ENCODE measurements around the gene COQ5. TPM values are rescaled to one million over a fixed set of nuclear protein-coding genes. Genes with fewer than 3 reads are reported as not detected.
A peak's percentile ranks its signal among the peaks of the same experiment; 100 is the strongest.

Gene COQ5
- total and polyA plus RNA-seq, 4 experiments from 2014 or later, result 19.7 to 55.1 (median 28.4) TPM

DNA sequence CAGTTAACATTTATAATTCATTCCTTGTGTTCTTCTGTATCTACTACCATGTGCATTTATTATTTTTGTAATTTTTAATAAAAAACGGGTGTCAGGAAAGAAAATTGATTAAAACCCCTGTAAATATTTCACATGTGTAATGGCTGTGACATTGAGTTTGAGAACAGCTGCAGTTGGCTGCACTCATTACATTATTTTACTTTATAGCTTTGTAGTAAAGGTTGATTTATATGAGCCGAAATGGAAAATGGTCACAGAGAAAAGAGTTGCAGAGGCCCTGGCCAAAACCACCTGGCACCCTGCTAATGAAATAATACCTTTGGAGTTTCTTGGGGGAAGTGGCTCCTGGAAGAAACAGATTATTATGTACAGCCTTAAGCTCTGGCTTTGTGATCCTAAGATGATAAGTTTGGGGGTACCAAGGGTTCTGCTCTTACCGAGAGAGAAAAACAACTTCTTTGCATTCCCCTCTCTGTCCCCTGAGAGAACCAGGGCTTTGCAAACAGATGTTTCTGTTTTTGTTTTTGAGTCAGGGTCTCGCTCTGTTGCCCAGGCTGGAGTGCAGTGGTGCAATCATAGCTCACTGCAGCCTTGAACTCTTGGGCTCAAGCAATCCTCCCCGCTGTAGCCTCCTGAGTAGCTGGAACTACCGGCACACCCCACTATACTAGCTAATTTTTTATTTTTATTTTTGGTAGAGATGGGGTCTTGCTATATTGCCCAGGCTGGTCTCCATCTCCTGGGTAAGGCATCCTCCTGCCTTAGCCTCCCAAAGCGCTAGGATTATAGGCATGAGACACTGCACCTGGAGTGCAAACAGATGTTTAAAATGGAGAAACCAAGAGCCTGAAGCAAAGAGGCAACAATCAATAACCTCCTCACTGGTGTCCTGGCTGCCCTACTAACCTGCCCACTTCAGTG lies 42.7 kb downstream of the COQ5 start:
- ChIA-PET POLR2A (ENCODE audit: partially characterized antibody) (no interaction called here), CTCF (ENCODE audit: partially characterized antibody) (interaction anchor here (1.3 kb wide), 1 partner anchor 11 kb away, joined by 3 read pairs; no protein-coding TSS in a partner anchor)
- Mint-ChIP-seq H3K9me3 (no peaks in the 10 kb centered on the region), H3K27ac (no peak overlapping the region), H3K27me3 (no peaks in the 10 kb centered on the region), H3K4me1 (peaks cover 0 to 10% (median 2%) of the 10 kb centered on the region in 4 donors), H3K4me3 (no peak overlapping the region), H3K36me3 (peaks cover 0 to 3% of the 10 kb centered on the region in 2 donors)
- Histone ChIP-seq H3K27ac (ENCODE audit: low read depth, low read length) (no peak overlapping the region), H3K4me3 (ENCODE audit: low read length in 2 of 2) (no peak overlapping the region), H3K9me3 (ENCODE audit: control insufficient read depth in 1 of 2, low read length in 2 of 2) (no peaks in the 10 kb centered on the region), H3K36me3 (ENCODE audit: insufficient read depth, low read length) (no peaks in the 10 kb centered on the region), H3K27me3 (ENCODE audit: insufficient read depth, low read length) (no peaks in the 10 kb centered on the region), H3K4me1 (ENCODE audit: insufficient read depth, low read length) (peaks cover 7% of the 10 kb centered on the region)
- DNase-seq, result no peak
- intact Hi-C loops (cut with micrococcal nuclease), result no loop called here

- H3K9me3 ChIP-seq (ENCODE audit: control insufficient read depth in 1 of 2, low read length in 2 of 2), result no peaks in the 10 kb centered on the region
- Mint-ChIP-seq H3K36me3 (peaks cover 0 to 3% of the 10 kb centered on the region in 2 donors), H3K27me3 (no peaks in the 10 kb centered on the region), H3K9me3 (no peaks in the 10 kb centered on the region), H3K27ac (no peak overlapping the region), H3K4me1 (peaks cover 7 to 29% (median 15%) of the 10 kb centered on the region in 4 donors), H3K4me3 (no peak overlapping the region)
- peaks cover 22% of the 10 kb centered on the region for H3K4me1 ChIP-seq (ENCODE audit: insufficient read depth, low read length)
- no peak overlapping the region for H3K4me3 ChIP-seq (ENCODE audit: low read length in 2 of 2)
- ChIA-PET CTCF (ENCODE audit: partially characterized antibody) (interaction anchor here (2.8 kb wide), 1 partner anchor 14 kb away, joined by 15 read pairs; the partner anchor contains the start of gene SRSF9), POLR2A (ENCODE audit: partially characterized antibody) (no interaction called here)
- no peak overlapping the region for H3K27ac ChIP-seq (ENCODE audit: low read depth, low read length)
- no peaks in the 10 kb centered on the region for H3K27me3 ChIP-seq (ENCODE audit: insufficient read depth, low read length)
- DNase-seq, result no peak
- H3K36me3 ChIP-seq (ENCODE audit: insufficient read depth, low read length), result no peaks in the 10 kb centered on the region
- intact Hi-C loops (cut with micrococcal nuclease), result no loop called here
Observed at GRCh38 chr12:120483621-120484020, 45.3 kb downstream of the COQ5 start.

GRCh38 chr12:120481022-120481767 lies 47.8 kb downstream of the COQ5 start:
- H3K27ac ChIP-seq (ENCODE audit: low read depth, low read length), result no peak overlapping the region
- Mint-ChIP-seq H3K27ac (peak overlapping the region; percentile 22 to 88 (median 76)), H3K36me3 (no peaks in the 10 kb centered on the region), H3K4me1 (peaks cover 7 to 29% (median 15%) of the 10 kb centered on the region in 4 donors), H3K27me3 (no peaks in the 10 kb centered on the region), H3K4me3 (peak overlapping the region in 6 of 8 donors; percentile 33 to 67 (median 40)), H3K9me3 (no peaks in the 10 kb centered on the region)
- DNase-seq, result peak in 4 of 5 donors; percentile 19 to 47 (median 32)
- no peak overlapping the region for H3K4me3 ChIP-seq (ENCODE audit: low read length in 2 of 2)
- H3K4me1 ChIP-seq (ENCODE audit: insufficient read depth, low read length), result peaks cover 22% of the 10 kb centered on the region
- H3K27me3 ChIP-seq (ENCODE audit: insufficient read depth, low read length), result no peaks in the 10 kb centered on the region
- ChIA-PET POLR2A (ENCODE audit: partially characterized antibody) (interaction anchor here (2.4 kb wide), 1 partner anchor 12 kb away, joined by 13 read pairs; the partner anchor contains the start of gene SRSF9), CTCF (ENCODE audit: partially characterized antibody) (interaction anchor here (0.7 to 2.5 kb wide), 2 partner anchors 11 kb away, joined by 3 to 11 read pairs; partner anchors contain the start of gene SRSF9)
- no peaks in the 10 kb centered on the region for H3K9me3 ChIP-seq (ENCODE audit: control insufficient read depth in 1 of 2, low read length in 2 of 2)
- intact Hi-C loops (cut with micrococcal nuclease), result no loop called here
- no peaks in the 10 kb centered on the region for H3K36me3 ChIP-seq (ENCODE audit: insufficient read depth, low read length)

DNA sequence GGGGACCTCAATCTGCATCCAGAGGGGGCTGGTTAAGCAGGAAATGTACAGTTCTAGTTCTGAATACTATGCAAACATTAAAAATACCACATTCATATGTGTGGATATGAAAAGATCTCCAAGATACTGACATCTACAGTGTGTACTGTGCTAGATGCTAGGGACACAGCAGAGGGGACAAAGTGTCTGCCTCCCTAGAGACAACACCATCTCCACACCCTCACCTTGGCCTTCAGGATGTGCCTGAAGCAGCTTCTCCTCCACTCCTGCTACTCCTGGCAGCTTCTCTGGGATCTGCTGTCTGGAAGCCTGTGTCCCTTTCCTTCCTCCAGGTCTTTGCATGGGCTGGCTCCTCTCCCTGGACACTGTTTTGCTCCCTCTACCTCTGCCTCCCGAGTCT lies 48.7 kb downstream of the COQ5 start:
- H3K27me3 Mint-ChIP-seq, result no peaks in the 10 kb centered on the region
- Histone ChIP-seq H3K4me1 (ENCODE audit: insufficient read depth, low read length) (peaks cover 22% of the 10 kb centered on the region), H3K4me3 (ENCODE audit: low read length in 2 of 2) (no peak overlapping the region), H3K36me3 (ENCODE audit: insufficient read depth, low read length) (no peaks in the 10 kb centered on the region), H3K27me3 (ENCODE audit: insufficient read depth, low read length) (no peaks in the 10 kb centered on the region), H3K9me3 (ENCODE audit: control insufficient read depth in 1 of 2, low read length in 2 of 2) (no peaks in the 10 kb centered on the region), H3K27ac (ENCODE audit: low read depth, low read length) (no peak overlapping the region)
- ChIA-PET CTCF (ENCODE audit: partially characterized antibody) (interaction anchor here (1.5 to 2.5 kb wide), 2 partner anchors 10 to 12 kb away, joined by 5 to 11 read pairs; partner anchors contain the start of gene SRSF9), POLR2A (ENCODE audit: partially characterized antibody) (interaction anchor here (1.1 to 2.4 kb wide), 3 partner anchors 11 to 16 kb away, joined by 3 to 13 read pairs (median 3); partner anchors contain the start of genes DYNLL1 and SRSF9)
- no peak for DNase-seq
- peak overlapping the region in 3 of 8 donors; percentile 3 to 65 (median 15) for H3K4me3 Mint-ChIP-seq
- no peaks in the 10 kb centered on the region for H3K9me3 Mint-ChIP-seq
- peak overlapping the region in 6 of 7 donors; percentile 36 to 92 (median 78) for H3K27ac Mint-ChIP-seq
- intact Hi-C loops (cut with micrococcal nuclease), result no loop called here
- H3K36me3 Mint-ChIP-seq, result no peaks in the 10 kb centered on the region
- H3K4me1 Mint-ChIP-seq, result peaks cover 7 to 29% (median 15%) of the 10 kb centered on the region in 4 donors

DNA sequence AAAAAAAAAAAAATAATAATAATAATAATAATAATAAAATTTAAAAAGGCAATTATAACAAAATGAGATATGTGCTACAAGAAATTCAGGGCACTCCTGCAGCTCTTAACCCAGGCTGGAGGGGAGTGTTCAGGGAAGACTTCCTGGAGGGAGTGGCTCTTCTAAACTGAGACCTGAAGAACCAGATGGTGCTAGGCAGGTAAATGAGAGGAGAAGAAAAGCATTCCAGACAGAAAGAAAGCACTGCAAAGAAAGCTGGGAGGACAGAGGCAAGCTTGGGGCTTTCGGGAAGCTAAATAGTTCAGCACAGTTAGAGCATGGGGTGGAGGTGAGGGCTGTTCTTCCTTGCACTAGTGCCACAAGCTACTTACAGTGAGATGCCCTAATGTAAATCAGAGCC lies 49.5 kb downstream of the COQ5 start:
- peaks cover 22% of the 10 kb centered on the region for H3K4me1 ChIP-seq (ENCODE audit: insufficient read depth, low read length)
- peak overlapping the region in 1 of 8 donors; percentile 3 for H3K4me3 Mint-ChIP-seq
- no peaks in the 10 kb centered on the region for H3K36me3 Mint-ChIP-seq
- intact Hi-C loops (cut with micrococcal nuclease), result no loop called here
- no peaks in the 10 kb centered on the region for H3K27me3 ChIP-seq (ENCODE audit: insufficient read depth, low read length)
- H3K9me3 Mint-ChIP-seq, result no peaks in the 10 kb centered on the region
- no peak for DNase-seq
- H3K4me3 ChIP-seq (ENCODE audit: low read length in 2 of 2), result no peak overlapping the region
- CTCF ChIA-PET (ENCODE audit: partially characterized antibody), result interaction anchor here (0.7 to 2.5 kb wide), 3 partner anchors 10 to 307 kb away, joined by 3 to 11 read pairs (median 5); partner anchors contain the start of gene SRSF9
- H3K27me3 Mint-ChIP-seq, result no peaks in the 10 kb centered on the region
- H3K27ac Mint-ChIP-seq, result peak overlapping the region in 5 of 7 donors; percentile 16 to 92 (median 76)
- peaks cover 7 to 29% (median 15%) of the 10 kb centered on the region in 4 donors for H3K4me1 Mint-ChIP-seq
- H3K27ac ChIP-seq (ENCODE audit: low read depth, low read length), result no peak overlapping the region
- no peaks in the 10 kb centered on the region for H3K36me3 ChIP-seq (ENCODE audit: insufficient read depth, low read length)
- H3K9me3 ChIP-seq (ENCODE audit: control insufficient read depth in 1 of 2, low read length in 2 of 2), result no peaks in the 10 kb centered on the region
- POLR2A ChIA-PET (ENCODE audit: partially characterized antibody), result interaction anchor here (1.1 to 2.4 kb wide), 3 partner anchors 10 to 17 kb away, joined by 3 to 13 read pairs (median 3); partner anchors contain the start of genes DYNLL1 and SRSF9

DNA sequence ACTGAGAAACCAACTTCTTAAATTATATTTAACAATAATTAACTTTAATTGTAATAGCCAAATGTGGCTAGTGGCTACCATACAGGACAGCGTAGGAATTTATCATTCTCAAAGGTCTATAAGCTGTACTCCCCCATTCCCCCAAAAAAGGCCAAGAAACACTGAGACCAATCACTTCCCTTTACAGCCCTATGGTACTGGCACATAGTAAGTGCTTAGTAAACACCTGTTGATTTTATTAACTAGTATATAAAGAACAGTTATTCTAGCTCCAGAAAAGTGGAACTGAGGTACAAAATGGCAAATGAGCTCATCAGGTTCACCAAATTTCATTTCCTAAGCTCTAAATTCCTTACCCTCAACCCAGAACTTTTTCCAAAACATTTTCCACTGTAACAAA lies 53.3 kb downstream of the COQ5 start:
- H3K9me3 Mint-ChIP-seq, result no peaks in the 10 kb centered on the region
- H3K36me3 Mint-ChIP-seq, result no peaks in the 10 kb centered on the region
- H3K27ac ChIP-seq (ENCODE audit: low read depth, low read length), result no peak overlapping the region
- no peak overlapping the region for H3K4me3 Mint-ChIP-seq
- no peak for DNase-seq
- CTCF ChIA-PET (ENCODE audit: partially characterized antibody), result interaction anchor here (0.9 to 15.8 kb wide), 2 partner anchors 19 to 24 kb away, joined by 4 to 187 read pairs; partner anchors contain the start of genes GATC and TRIAP1
- H3K36me3 ChIP-seq (ENCODE audit: insufficient read depth, low read length), result no peaks in the 10 kb centered on the region
- no peaks in the 10 kb centered on the region for H3K27me3 Mint-ChIP-seq
- POLR2A ChIA-PET (ENCODE audit: partially characterized antibody), result interaction anchor here (0.8 kb wide), 1 partner anchor 20 kb away, joined by 3 read pairs; the partner anchor contains the start of gene DYNLL1
- H3K4me1 ChIP-seq (ENCODE audit: insufficient read depth, low read length), result peaks cover 14% of the 10 kb centered on the region
- no peak overlapping the region for H3K4me3 ChIP-seq (ENCODE audit: low read length in 2 of 2)
- intact Hi-C loops (cut with micrococcal nuclease), result no loop called here
- peak overlapping the region in 2 of 7 donors; percentile 29 to 30 for H3K27ac Mint-ChIP-seq
- H3K4me1 Mint-ChIP-seq, result peaks cover 4 to 30% (median 10%) of the 10 kb centered on the region in 4 donors
- H3K9me3 ChIP-seq (ENCODE audit: control insufficient read depth in 1 of 2, low read length in 2 of 2), result no peaks in the 10 kb centered on the region
- no peaks in the 10 kb centered on the region for H3K27me3 ChIP-seq (ENCODE audit: insufficient read depth, low read length)
